ENCODE measurements around the gene PDE5A. TPM values are rescaled to one million over a fixed set of nuclear protein-coding genes. Genes with fewer than 3 reads are reported as not detected.

The PDE5A gene
- total and polyA plus RNA-seq, 3 donors from 2014 or later, result 18.4 to 25.3 (median 21.4) TPM

- no peaks in the 10 kb centered on the region for H3K9me3 ChIP-seq
- intact Hi-C loops (cut with DNase I; ENCODE audit: low total_unique reads), result no loop called here
- H3K27ac ChIP-seq, result peak overlapping the region in 1 of 2 donors; percentile 15
- no peaks in the 10 kb centered on the region for H3K27me3 ChIP-seq
- TF ChIP-seq POLR2A (IDR thresholded peaks at IDR 0.05) (no peak), CTCF (IDR thresholded peaks at IDR 0.05) (no peak)
- H3K36me3 ChIP-seq (ENCODE audit: low read depth, missing control alignments), result no peaks in the 10 kb centered on the region
- no peak overlapping the region for H3K4me3 ChIP-seq
- WGBS, 2 donors, result 42 to 47% methylated on average over 5 of the region's 5 CpGs
- no peak for DNase-seq
- no peaks in the 10 kb centered on the region for H3K4me1 ChIP-seq
Observed at GRCh38 chr4:119570401-119570800, 58.2 kb downstream of the PDE5A start.

GRCh38 chr4:119564106-119564505, 64.5 kb downstream of the PDE5A start:
- H3K27me3 ChIP-seq, result no peaks in the 10 kb centered on the region
- H3K36me3 ChIP-seq (ENCODE audit: low read depth, missing control alignments), result no peaks in the 10 kb centered on the region
- no peak overlapping the region for H3K27ac ChIP-seq
- no peaks in the 10 kb centered on the region for H3K4me1 ChIP-seq
- intact Hi-C loops (cut with DNase I; ENCODE audit: low total_unique reads), result loop anchor here (10.0 kb wide), 1 partner anchor 61 kb away; the partner anchor contains the start of gene PDE5A
- no peak overlapping the region for H3K4me3 ChIP-seq
- H3K9me3 ChIP-seq, result no peaks in the 10 kb centered on the region
- TF ChIP-seq CTCF (IDR thresholded peaks at IDR 0.05) (no peak), POLR2A (IDR thresholded peaks at IDR 0.05) (no peak)
- DNase-seq, result no peak

GRCh38 chr4:119559044-119559647, 69.5 kb downstream of the PDE5A start:
- H3K4me1 ChIP-seq, result no peaks in the 10 kb centered on the region
- H3K36me3 ChIP-seq (ENCODE audit: low read depth, missing control alignments), result no peaks in the 10 kb centered on the region
- intact Hi-C loops (cut with DNase I; ENCODE audit: low total_unique reads), result no loop called here
- H3K9me3 ChIP-seq, result no peaks in the 10 kb centered on the region
- TF ChIP-seq CTCF (IDR thresholded peaks at IDR 0.05), result peak; percentile 19 to 56 (median 20)
- no peak for TF ChIP-seq POLR2A (IDR thresholded peaks at IDR 0.05)
- no peak overlapping the region for H3K27ac ChIP-seq
- H3K4me3 ChIP-seq, result no peak overlapping the region
- no peaks in the 10 kb centered on the region for H3K27me3 ChIP-seq
- DNase-seq, result no peak

GRCh38 chr4:119550857-119551532, 77.6 kb downstream of the PDE5A start:
- Histone ChIP-seq H3K27me3 (no peaks in the 10 kb centered on the region), H3K9me3 (no peaks in the 10 kb centered on the region), H3K4me3 (no peak overlapping the region), H3K36me3 (ENCODE audit: low read depth, missing control alignments) (no peaks in the 10 kb centered on the region), H3K27ac (no peak overlapping the region), H3K4me1 (no peaks in the 10 kb centered on the region)
- WGBS, 2 donors, result 86 to 89% methylated on average over 2 of the region's 2 CpGs
- DNase-seq, result no peak
- TF ChIP-seq CTCF (IDR thresholded peaks at IDR 0.05), result no peak
- TF ChIP-seq POLR2A (IDR thresholded peaks at IDR 0.05), result no peak
- intact Hi-C loops (cut with DNase I; ENCODE audit: low total_unique reads), result no loop called here

- Histone ChIP-seq H3K36me3 (ENCODE audit: low read depth, missing control alignments) (no peaks in the 10 kb centered on the region), H3K27ac (no peak overlapping the region), H3K4me3 (no peak overlapping the region), H3K9me3 (no peaks in the 10 kb centered on the region), H3K27me3 (no peaks in the 10 kb centered on the region), H3K4me1 (no peaks in the 10 kb centered on the region)
- WGBS, 2 donors, result 58 to 63% methylated on average over 3 of the region's 3 CpGs
- intact Hi-C loops (cut with DNase I; ENCODE audit: low total_unique reads), result no loop called here
- no peak for DNase-seq
- no peak for TF ChIP-seq CTCF (IDR thresholded peaks at IDR 0.05)
- no peak for TF ChIP-seq POLR2A (IDR thresholded peaks at IDR 0.05)
Observed at GRCh38 chr4:119549639-119550038, 79.0 kb downstream of the PDE5A start.

Data from testis (tissue), 3 donors.